Dermis microvascular lymphatic vessel endothelial cell (primary cell): ENCODE data around the gene ZNF316. TPM values are rescaled to one million over a fixed set of nuclear protein-coding genes. Genes with fewer than 3 reads are reported as not detected.

Experiments
- DNase-seq, 2 donors: peaks; one replicate each; pipeline versions ENCODE4 v3.0.0 to v3.0.0-alpha.2; 2010; ENCODE audit warnings: low read depth in 2 of 2
- total RNA-seq: library from RNA; depleted of rRNA; stranded (reverse); fragments of >200 nt; gene quantifications from 2 replicates; pipeline ENCODE4 v1.2.1, GENCODE V29; 2014

The ZNF316 gene
- total RNA-seq, 1 donor from 2014 or later = 8.1 TPM

DNA sequence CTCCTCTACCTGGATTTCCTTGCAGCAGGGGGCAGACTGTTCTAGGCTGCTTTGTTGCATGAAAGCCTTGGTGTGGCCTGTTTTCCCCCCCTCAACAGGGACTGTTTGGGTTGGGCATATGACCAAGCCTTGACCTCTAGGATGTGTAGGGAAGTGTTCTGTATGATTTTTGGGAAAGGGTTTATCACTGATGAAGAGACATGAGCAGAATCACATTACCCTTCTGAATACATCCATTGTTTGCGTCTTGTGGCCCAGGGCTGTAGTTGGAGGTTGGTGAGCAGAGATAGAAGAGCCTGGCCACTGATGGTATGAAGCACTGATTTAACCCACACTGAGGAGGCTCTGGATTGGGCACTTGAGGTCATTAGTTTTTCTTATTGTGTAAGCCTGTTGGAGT is 43.0 kb downstream of the ZNF316 start:
- no peak for DNase-seq

DNA sequence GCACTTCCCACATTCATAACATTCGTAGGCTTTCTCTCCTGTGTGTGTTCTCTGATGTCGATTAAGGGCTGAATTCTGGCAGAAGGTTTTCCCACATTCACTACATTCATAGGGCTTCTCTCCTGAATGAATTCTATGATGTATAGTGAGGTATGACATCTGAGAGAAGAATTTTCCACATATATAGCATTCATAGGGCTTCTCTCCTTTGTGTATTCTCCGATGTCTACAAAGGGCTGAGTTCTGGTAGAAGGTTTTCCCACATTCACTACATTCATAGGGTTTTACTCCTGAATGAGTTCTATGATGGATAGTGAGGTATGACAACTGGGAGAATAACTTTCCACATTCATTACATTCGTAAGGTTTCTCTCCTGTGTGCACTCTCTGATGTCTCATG is 54.0 kb downstream of the ZNF316 start:
- no peak for DNase-seq

DNA sequence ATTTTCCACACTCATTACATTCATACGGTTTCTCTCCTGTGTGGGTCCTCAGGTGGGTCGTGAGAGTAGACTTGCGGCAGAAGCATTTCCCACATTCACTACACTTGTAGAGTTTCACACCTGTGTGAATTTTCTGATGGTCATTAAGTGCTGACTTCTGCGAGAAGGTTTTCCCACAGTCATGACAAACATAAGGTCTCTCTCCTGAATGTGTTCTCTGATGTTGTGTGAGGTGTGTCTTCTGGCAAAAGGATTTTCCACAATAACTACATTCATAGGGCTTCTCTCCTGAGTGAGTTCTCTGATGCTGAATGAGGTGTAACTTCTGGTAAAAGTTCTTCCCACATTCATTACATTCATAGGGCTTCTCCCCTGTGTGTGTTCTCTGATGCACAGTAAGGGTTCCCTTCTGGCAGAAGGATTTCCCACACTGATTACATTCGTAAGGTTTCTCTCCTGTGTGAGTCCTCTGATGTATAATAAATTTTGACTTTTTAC is 54.5 kb downstream of the ZNF316 start:
- DNase-seq = peak in 1 of 2 donors; percentile 32

DNA sequence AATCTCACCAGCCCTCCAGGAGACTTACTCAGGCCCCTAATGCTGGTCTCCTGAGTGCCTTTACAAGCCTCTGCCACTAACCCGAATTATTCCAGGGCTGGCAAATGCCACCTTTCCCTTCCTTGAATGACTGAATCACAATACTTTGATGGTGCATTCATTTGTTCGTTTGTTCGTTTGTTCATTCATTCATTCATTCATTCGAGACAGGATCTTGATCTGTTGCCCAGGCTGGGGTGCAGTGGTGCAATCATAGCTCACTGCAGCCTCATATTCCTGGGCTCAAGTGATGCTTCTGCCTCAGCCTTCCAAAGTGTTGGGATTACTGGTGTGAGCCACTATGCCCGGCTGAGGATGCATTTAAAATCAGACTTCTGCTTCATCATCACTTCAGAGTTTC is 63.7 kb downstream of the ZNF316 start:
- DNase-seq = no peak

DNA sequence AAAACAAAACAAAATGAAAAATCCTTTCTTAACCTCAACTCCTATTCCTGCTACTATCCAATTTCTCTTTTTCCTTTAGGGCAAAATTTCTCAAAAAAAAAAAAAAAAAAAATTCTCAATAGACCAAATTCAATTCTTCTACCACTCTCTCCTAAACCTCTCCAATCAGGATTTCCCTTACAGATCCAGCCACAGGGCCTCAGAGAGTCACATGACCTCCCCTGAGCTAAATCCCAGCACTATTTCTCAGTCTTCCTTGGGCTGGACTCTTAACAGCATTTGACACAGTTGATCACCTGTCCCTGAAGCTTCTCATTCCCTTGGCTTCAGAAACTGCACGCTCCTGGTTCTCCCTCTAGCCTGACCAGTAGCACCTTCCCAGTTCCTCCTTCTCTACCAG is 64.7 kb downstream of the ZNF316 start:
- no peak for DNase-seq

Other genes starting within 250 kb of the ZNF316 start
- 17.3 and 18.3 TPM in 2 replicates for gene DAGLB, start 189.4 kb upstream of the ZNF316 start, total RNA-seq
- gene KDELR2, start 153.2 kb upstream of the ZNF316 start, total RNA-seq = 99.4 and 122 TPM in 2 replicates
- gene GRID2IP, start 85.9 kb upstream of the ZNF316 start, total RNA-seq = 0.13 TPM in 1 of 2 replicates, not detected in the other
- gene ZDHHC4, start 59.9 kb upstream of the ZNF316 start, total RNA-seq = 24.0 and 40.2 TPM in 2 replicates
- 8.7 and 13.9 TPM in 2 replicates for gene INTS15, start 47.3 kb upstream of the ZNF316 start, total RNA-seq
- 0.90 and 4.6 TPM in 2 replicates for gene ZNF853, start 21.7 kb upstream of the ZNF316 start, total RNA-seq
- gene ZNF12, start 69.6 kb downstream of the ZNF316 start, total RNA-seq = 12.7 and 20.5 TPM in 2 replicates
- gene RSPH10B2, start 116.8 kb downstream of the ZNF316 start, total RNA-seq = 0.39 and 2.3 TPM in 2 replicates
- 34.1 and 42.4 TPM in 2 replicates for gene CCZ1B, start 189.0 kb downstream of the ZNF316 start, total RNA-seq